ENCODE results near the gene METTL9.
"Not testable (repeated sequence)": the region's sequence is repeated elsewhere in the genome, so short reads cannot be mapped to it uniquely, and the experiment has no call there.

The METTL9 gene

DNA sequence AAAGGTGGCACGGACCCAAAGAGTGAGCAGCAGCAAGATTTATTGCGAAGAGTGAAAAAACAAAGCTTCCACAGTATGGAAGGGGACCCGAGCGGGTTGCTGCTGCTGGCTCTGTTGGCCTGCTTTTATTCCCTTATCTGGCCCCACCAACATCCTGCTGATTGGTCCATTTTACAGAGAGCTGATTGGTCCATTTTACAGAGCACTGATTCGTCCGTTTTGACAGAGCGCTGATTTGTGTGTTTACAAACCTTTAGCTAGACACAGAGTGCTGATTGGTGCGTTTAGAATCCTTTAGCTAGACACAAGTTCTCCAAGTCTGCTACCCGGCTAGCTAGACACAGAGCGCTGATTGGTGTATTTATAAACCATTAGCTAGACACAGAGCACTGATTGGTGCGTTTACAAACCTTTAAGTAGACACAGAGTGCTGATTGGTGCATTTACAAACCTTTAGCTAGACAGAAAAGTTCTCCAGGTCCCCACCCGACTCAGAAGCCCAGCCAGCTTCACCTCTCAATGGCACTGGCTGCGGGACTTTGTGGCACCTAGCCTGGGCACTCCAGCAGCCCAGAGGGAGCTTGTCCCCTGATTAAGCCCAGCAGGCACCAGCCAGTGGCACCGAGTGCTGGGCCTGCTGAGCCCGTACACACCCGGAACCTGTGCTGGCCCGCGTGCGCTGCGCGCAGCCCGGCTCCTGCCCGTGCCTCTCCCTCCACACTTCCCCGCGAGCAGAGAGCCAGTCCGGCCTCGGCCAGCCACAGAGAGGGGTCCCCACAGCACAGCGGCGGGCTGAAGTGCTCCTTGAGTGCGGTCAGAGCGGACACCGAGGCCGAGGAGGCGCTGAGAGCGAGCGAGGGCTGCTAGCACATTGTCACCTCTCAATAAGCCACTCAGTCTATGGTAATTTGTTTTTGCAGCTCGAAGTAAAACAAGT lies 37.9 kb downstream of the METTL9 start:
- no peak for DNase-seq (ENCODE audit: low read depth in 2 of 2)

DNA sequence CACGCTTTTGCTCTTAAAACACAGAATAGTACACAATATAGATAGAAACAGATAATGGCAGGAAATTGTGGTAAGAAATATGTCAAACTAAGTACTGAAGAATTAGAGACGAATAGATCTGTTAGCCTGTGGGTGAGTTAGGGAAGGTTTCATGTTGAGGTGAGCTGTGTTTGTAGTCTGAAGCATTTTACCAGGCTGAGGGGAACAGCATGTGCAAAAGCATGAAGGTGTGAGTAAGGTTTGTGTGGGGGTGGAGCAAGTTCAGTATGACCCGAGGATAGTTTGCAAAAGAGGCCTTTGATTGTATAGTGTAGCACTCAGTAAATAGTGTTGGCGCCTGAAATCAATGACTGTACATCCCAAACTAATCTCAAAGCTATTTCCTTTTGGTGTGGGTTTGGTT lies 39.2 kb downstream of the METTL9 start:
- no peak for DNase-seq (ENCODE audit: low read depth in 2 of 2)

DNA sequence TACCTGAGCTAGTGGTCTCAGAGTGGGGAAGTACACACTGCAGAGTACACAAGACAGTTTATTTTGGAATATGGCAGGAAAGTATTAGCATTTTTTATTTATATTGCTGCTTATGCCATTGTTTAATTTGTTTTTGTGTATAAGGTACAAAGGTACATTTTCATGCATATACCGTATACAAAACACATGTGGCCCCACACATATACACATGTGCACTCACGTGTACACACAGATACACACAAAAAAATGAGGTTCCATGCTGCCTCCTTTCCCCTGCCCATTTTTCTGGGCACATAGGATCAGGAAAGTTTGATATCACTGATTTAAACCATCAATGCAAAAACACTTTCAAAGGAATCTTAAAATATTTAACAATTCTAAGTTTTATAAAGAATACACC lies 40.1 kb downstream of the METTL9 start:
- no peak for DNase-seq (ENCODE audit: low read depth in 2 of 2)

DNA sequence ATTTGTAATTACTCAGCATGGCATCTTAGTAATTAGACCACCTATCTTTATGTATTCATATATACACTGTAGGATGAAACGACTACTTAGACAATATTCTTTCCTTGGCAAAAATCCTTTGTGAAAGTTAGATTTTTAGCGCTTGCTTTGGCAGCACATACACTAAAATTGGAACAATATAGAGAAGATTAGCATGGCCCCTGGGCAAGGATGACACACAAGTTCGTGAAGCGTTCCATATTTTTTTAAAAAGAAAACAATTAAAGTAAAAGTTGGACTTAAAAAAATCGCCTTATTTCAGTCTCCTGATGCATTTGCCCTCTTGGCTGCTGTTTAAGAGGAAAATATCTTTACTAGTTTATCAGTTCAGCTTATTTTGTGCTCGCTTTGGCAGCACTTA lies 42.5 kb downstream of the METTL9 start:
- DNase-seq (ENCODE audit: low read depth in 2 of 2): no peak

DNA sequence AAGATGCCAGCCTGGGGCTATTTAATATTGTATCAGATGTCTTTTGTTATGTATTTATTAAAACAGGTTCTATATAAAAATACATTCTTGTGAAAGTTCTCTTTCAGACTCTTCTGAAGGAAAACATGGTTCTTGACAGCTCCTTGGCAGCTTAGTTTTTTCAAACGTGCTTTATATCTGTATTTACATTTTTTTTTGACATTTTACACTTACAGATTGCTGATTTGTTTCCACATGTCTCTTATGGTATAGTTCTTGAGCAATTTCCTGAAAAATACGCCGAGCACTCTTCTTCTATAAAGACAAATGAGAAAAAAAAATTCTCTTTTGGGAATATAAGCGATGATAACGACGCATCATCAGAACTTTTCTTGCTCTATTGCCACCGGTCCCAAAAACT lies 43.5 kb downstream of the METTL9 start:
- no peak for DNase-seq (ENCODE audit: low read depth in 2 of 2)

DNA sequence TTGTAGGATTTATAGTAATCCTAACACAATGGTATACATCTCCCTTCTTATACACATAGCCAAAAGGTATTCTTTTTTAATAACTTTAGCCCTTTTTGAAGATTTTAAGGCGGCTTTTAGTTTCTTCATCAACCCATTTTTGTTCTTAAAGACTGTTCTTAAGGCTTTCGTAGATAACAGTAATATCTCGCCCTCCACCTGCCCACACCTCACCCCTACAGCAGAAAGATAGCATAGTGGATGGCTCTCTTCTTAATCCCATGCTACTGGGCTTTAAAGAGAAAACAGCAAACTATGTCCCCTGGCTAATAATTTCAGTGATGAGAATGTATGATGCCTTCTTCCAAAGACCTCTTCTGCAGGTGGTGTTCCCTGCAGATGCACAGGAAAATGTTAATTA lies 44.4 kb downstream of the METTL9 start:
- no peak for DNase-seq (ENCODE audit: low read depth in 2 of 2)

DNA sequence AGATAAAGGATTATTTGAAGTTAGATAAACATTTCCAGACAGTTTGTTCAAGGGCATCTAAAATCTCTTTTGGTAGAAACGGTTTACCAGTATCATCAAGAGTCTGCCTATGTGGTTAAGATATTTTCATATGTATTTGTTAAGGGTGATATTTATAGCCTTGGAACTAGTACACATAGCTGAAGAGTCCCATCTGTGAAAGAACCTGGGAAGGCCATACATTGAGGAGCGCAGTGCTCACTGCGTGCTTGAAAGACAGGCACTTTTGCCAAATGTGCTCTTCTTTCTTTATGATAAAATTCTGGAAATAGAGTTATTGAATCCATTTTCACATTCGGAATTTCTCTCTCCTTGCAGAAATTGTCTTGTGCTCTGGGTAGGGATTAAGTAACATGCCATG lies 45.3 kb downstream of the METTL9 start:
- no peak for DNase-seq (ENCODE audit: low read depth in 2 of 2)

DNA sequence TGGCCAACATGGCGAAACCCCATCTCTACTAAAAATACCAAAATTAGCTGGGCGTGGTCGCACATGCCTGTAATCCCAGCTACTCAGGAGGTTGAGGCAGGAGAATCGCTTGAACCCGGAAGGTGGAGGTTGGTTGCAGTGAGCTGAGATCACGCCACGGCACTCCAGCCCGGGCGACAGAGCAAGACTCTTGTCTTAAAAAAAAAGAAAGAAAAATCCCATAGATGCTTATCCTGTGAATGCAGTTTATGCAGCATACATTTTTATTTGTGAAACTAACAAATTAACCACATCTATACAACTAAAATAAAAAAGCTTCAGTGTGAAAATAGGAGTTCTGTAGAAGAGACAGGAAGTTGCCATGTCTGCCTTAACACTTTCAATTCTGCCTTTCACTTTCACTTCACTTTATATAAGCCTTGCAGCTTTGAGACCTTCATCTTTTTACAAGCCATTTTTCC lies 45.9 kb downstream of the METTL9 start:
- no peak for DNase-seq (ENCODE audit: low read depth in 2 of 2)

DNA sequence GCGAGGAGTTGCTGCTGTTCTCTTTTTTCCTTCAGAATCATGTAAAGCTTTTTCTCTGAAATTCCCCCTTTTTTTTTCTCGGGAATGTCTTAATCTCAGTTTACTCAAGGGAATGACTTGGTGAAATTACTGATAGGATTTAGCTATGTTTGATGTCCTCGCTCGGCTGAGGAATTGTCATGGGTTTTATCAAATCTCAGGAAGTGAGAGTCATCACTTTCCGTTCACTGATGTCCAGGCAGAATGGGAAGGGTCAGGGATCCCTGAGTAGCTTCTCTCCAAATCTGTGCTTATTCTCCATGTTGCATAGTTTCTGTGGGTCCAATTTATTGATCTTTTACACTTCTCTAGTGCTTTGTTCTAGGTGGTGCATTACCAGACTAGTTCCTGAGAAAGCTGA lies 46.7 kb downstream of the METTL9 start:
- DNase-seq (ENCODE audit: low read depth in 2 of 2): no peak

DNA sequence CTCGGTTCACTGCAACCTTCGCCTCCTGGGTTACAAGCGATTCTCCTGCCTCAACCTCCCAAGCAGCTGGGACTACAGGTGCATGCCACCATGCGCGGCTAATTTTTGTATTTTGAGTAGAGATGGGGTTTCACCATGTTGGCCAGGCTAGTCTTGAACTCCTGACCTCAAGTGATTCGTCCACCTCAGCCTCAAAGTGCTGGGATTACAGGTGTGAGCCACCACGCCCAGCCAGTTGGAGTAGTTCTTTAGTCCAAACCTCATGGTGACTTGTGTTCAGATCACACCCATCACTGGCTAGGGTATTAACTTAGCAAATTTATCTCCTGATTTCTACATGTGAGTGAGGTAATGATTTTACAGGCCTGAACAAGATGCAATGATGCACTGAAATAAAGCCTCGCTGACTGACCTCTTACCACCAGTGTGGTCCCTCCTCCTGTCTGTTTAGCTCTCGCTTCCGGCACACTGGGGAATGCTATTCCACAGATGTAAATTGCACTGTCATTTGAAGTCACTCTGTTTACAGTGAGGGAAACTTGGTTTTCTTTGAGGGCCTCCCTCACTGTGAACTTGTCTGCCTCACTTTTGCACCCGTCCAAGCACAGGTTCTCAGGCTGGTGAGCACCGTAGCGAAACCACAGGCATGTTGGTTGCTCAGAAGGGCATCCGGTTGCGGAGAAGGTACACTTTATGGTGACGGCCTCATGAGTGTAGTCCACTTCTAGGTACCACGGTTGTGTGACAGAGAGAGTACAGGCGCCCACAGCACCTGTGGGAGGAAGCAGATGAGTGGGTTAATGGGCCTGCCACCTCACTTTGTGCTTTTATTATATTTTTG lies 47.6 kb downstream of the METTL9 start:
- DNase-seq (ENCODE audit: low read depth in 2 of 2): peak; percentile 51 to 64

DNA sequence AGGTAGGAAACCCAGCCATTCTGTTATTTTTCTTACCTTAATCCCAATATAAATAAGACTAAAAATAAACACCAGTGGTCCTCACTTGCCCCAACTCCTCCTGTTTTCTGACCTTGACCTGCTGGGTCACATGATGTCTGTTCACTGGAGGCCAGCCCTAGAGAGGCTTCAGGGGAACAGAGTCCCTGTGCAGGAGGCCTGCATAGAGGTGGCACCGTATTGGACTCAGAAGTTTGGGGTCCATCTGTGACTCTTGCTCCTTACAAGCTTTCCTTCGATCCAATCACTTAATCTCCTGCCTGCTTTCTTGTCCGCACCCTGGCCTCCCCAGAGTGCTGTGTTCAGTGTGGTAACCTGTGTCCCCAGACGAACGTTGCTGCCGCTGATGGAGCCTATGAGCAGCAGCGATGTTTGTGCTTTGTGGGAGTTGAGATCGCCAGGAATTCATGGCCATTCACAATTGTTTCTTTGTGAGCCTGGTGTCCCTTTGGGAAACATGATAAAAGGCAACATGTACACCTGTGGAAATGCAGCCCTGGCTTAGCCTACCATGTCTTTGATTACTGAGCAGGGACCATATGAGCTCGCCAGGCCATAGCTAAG lies 48.3 kb downstream of the METTL9 start:
- DNase-seq (ENCODE audit: low read depth in 2 of 2): no peak

DNA sequence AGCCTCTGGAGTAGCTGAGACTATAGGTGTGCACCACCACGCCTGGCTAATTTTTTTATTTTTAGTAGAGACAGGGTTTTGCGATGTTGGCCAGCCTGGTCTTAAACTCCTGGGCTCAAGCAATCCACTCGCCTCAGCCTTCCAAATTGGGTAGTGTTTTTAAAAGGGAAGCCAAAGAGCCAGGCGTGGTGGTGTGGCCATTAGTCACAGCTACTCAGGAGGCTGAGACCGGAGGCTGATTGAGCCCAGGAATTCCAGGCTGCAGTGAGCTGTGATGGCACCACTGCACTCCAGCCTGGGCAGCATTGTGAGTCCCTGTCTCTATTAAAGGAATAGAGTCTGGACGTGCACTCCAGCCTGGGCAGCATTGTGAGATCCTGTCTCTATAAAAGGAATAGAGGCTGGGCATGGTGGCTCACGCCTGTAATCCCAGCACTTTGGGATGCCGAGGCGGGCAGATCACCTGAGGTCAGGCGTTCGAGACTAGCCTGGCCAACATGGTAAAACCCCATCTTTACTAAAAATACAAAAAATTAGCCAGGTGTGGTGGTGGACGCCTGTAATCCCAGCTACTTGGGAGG lies 50.5 kb downstream of the METTL9 start:
- not testable (repeated sequence) for DNase-seq (ENCODE audit: low read depth in 2 of 2)

DNA sequence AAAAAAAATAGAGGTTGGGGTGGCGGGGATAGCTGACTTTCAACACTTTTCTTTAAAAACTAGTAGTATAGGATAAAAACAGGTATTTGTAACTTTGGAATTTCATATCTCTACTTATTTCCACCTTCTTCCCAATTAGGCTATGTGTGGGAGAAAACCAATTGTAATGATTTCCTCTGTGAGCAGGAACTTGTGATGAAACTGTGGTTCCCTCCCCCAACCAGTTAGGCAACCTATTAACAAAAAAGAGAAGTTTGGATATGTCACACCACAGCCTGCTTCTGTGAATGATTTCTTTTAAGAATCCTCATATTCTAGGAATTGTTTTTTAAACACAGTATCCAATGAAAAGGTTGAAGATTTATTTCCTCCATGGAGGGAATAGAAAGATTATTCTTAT lies 51.1 kb downstream of the METTL9 start:
- no peak for DNase-seq (ENCODE audit: low read depth in 2 of 2)

DNA sequence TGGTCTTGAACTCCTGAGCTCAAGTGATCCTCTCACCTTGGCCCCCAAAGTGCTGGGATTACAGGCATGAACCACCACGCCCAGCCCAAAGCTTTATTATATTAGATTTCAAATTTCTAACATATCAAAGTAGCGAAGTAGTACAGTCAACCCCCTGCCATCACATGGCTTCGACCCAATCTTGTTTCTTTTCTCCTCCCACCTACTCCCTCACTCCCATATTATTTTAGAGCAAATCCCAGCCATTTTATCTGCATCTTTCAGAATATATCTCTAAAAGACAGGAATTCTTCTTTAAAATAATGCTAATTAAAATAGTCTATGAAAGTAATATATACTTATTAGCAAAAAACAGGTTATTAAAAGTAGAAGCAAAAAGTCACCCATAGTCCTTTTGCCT lies 52.1 kb downstream of the METTL9 start:
- no peak for DNase-seq (ENCODE audit: low read depth in 2 of 2)

DNA sequence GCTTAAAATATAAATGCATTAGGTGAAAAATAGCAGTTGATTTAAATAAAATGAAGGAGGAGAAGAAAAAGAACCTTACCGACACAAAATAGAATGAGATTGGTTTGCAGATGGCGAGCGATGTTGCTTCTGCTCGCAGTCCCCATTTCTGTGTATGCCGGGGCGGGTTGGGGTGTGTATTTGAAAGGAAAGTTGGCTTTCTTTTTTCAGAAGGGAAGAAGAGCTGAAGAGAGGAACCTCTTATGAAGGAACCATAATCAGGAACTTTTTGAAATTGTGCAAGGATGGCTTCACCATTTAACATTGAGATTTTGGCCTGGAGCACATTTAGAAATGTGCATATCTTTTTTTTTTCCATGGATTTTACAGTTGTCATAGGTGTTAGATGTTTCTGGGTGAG lies 53.1 kb downstream of the METTL9 start, which contains the start of gene IGSF6:
Gene IGSF6 (minus strand): TSS at position 156 of the 400 bp plus-strand sequence. CDS start 10 bp downstream, at position 146.
- no peak for DNase-seq (ENCODE audit: low read depth in 2 of 2)

DNA sequence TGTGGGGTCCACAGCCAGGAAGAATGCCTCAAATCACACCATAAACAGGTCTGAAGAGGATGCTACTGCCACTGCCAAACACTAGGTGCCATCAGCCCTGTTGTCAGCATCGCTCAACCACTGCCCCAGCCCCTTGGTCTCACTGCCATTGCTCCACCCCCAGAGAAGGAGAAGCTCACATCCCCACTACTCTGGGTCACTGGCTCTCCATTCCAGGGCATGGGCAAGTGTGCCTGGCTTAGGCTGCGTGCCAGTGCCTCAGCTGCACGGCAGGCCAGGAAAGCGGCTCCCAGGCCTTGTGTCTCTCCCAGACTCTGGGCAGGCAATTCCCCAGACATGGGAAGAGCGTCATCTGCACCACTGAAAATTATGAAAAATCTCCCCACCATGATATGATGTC lies 54.2 kb downstream of the METTL9 start:
- DNase-seq (ENCODE audit: low read depth in 2 of 2): no peak

DNA sequence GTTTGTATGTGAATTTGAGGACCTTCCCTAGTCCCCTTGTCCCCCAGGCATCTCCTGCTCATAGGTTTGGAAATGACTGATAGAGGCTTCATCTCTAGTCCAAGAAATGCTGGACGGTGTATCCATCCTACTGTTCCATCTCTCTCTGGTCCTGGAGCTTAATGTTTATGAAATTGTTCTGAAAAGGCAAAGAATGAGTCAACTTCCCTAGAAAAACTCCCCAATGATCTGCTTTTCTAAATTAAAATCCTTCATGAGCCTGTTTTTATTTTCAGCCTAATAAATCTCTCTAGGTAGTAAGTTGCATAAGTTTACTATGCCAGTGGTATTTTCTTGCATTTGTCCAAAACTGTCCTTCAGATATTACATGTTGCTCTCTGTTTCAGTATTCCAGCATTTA lies 55.1 kb downstream of the METTL9 start:
- DNase-seq (ENCODE audit: low read depth in 2 of 2): no peak

DNA sequence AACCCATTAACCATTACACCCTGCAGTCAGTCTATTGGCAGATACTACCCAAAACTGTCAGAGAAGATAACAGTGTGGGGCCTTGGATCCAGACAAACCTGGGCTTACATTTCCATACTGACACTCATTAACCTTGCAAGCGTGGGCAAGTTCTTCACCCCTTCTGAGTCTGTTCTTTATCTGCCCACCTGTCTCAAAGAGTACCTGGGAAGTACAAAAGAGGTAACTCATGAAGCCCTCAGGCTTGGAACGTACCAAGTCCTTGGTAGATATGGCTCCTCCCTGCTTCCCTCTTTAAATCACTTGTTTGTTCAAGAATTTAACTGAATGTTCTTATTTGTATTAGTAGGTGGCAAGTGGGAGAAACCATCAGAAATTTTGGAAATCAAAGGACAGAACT lies 55.5 kb downstream of the METTL9 start:
- no peak for DNase-seq (ENCODE audit: low read depth in 2 of 2)

DNA sequence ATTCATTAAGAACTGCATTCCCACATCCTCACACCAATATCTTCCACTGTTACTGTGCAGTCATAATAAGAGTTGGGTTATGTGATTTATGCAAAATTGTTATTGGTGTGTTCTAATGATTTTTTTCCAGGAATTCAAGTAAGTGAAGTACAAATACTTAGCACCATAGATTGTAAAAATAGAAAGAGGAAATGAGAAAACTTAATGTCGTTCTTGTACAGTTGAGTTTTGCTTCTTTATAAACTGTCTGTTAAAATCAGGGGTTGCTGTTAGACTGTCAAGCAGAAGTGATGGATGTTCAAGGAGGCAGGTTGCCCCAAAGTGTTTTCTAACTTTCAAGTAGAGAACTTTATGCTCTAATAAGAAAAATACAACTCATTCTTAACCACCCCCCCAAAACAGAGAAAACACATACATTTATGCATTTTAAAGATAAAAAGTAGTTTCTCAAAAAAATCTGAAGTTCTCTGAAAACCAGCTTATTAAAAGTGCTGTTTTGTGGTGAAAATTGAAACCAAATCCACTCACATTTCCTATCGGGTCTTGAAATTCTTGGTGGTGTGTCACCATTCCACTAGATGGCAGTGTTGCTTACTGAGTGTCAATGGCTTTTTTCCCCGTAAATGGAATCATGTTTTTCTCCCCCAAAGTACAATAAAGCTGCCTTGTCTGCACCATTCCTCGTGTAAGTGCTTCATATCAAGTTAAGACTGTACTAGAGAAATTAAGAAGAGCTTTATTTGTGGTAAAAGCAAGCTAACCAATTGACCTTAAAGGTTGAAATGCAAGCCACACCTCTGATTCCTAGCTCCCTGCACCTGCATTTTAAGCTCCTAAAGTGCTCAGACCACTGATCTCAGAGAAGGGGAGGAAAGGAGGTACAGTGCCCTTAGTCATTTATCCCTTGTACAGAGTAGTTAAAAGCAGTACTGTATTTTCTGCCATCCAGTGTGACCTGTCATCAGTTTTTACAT lies 57.7 kb downstream of the METTL9 start:
- DNase-seq (ENCODE audit: low read depth in 2 of 2): no peak

DNA sequence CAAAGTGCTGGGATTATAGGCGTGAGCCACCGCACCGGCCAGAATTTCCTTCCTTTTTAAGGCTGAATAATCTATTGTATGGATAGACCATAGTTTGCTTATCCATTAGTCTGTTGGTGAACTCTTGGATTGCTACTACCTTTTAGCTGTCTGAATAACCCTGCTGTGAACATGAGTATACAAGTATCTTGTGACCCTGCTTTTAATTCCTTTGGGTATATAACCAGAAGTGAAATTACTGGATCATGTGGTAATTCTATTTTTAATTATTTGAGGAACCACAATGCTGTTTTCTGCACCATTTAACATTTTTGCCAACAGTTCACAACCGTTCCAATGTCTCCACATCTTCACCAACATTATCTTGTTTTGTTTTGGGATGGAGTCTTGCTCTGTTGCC lies 59.7 kb downstream of the METTL9 start:
- no peak for DNase-seq (ENCODE audit: low read depth in 2 of 2)

Measured in activated CD8-positive, alpha-beta memory T cell treated with anti-CD3 and anti-CD28 coated beads for 4 hours (primary cell).